WERI-Rb-1 (cell line): Measurements from ENCODE around the gene USHBP1.
A peak's percentile ranks its signal among the peaks of the same experiment; 100 is the strongest.

Source experiments
- DNase-seq: peaks from one replicate; pipeline ENCODE4 v3.0.0-alpha.2; 2020
- H3K27ac ChIP-seq: fragments of 250-450 bp; sonication (Bioruptor Pico); 2 replicates; pipeline ENCODE4 v1.5.1; 2020; ENCODE audit warnings: mild to moderate bottlenecking, moderate library complexity
- H3K27me3 ChIP-seq: fragments of 250-450 bp; sonication (Bioruptor Pico); 2 replicates; pipeline ENCODE4 v1.5.1; 2021; ENCODE audit warnings: mild to moderate bottlenecking, low read depth, moderate library complexity; ENCODE audit not compliant: insufficient read depth, severe bottlenecking
- H3K36me3 ChIP-seq: fragments of 250-450 bp; sonication (Bioruptor Pico); 2 replicates; pipeline ENCODE4 v1.5.1; 2020; ENCODE audit warnings: mild to moderate bottlenecking, moderate library complexity
- H3K4me3 ChIP-seq: 2 replicates; pipeline ENCODE4 v1.5.1; 2011; ENCODE audit warnings: low read depth, mild to moderate bottlenecking, control low read depth, low read length
- H3K9me3 ChIP-seq: fragments of 250-450 bp; sonication (Bioruptor Pico); 2 replicates; pipeline ENCODE4 v1.5.1; 2021; ENCODE audit warnings: mild to moderate bottlenecking, moderate library complexity; ENCODE audit not compliant: severe bottlenecking
- TF ChIP-seq, protein P1 (sequence below): IDR thresholded peaks from 2 replicates; pipeline ENCODE4 v1.5.1; 2011; ENCODE audit warnings: low read depth, mild to moderate bottlenecking, control low read depth, inconsistent platforms, low read length

The USHBP1 gene

DNA sequence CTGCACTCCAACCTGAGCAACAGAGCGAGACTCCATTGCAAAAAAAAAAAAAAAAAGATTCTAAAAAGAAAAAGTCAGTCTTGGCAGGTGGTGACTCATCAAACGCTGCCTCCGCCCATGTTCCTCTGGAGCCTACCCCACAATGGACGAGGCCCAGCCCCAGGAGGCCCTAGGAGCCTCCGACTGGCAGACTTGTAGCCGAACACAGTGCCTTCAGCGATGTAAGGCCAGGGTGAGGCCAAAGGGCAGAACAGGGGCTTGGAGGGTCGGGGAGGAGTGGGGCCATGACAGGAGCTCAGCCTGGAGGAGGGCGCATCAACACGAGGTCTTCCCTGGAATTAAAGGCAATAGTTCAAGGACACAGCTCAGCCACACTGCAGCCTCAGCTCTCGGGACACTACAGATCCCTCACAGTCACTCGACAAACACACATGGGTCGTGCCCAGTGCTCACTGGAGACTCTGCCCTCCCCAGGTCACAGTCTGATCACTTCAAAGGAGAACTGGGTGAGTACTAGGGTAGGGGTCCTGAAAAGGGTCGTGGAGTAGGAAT lies 44.3 kb downstream of the USHBP1 start:
- no peak for DNase-seq
- H3K27me3 ChIP-seq, result no peaks in the 10 kb centered on the region
- TF ChIP-seq, protein P1, sequence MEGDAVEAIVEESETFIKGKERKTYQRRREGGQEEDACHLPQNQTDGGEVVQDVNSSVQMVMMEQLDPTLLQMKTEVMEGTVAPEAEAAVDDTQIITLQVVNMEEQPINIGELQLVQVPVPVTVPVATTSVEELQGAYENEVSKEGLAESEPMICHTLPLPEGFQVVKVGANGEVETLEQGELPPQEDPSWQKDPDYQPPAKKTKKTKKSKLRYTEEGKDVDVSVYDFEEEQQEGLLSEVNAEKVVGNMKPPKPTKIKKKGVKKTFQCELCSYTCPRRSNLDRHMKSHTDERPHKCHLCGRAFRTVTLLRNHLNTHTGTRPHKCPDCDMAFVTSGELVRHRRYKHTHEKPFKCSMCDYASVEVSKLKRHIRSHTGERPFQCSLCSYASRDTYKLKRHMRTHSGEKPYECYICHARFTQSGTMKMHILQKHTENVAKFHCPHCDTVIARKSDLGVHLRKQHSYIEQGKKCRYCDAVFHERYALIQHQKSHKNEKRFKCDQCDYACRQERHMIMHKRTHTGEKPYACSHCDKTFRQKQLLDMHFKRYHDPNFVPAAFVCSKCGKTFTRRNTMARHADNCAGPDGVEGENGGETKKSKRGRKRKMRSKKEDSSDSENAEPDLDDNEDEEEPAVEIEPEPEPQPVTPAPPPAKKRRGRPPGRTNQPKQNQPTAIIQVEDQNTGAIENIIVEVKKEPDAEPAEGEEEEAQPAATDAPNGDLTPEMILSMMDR, result no peak
- no peak overlapping the region for H3K27ac ChIP-seq
- H3K4me3 ChIP-seq, result no peak overlapping the region
- peaks cover 13% of the 10 kb centered on the region for H3K36me3 ChIP-seq
- no peaks in the 10 kb centered on the region for H3K9me3 ChIP-seq

DNA sequence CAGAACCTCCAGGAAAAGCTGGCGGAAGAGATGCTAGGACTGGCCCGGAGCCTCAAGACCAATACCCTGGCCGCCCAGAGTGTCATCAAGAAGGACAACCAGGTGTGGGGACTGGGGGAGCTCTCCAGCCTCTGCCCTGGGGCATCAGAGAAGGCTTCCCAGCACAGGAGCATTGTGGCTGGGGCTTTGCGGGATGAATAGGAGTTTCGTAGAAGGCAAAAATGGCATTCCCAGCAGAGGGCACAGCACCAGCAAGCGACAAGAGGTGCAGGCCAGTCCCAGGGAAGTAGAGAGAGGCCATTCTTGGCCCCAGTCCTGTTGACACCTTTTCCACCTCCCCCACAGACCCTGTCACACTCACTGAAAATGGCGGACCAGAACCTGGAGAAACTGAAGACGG lies 45.3 kb downstream of the USHBP1 start:
- H3K9me3 ChIP-seq, result no peaks in the 10 kb centered on the region
- TF ChIP-seq, protein P1, result no peak
- no peak overlapping the region for H3K4me3 ChIP-seq
- H3K27ac ChIP-seq, result no peak overlapping the region
- no peak for DNase-seq
- H3K27me3 ChIP-seq, result no peaks in the 10 kb centered on the region
- peaks cover 13% of the 10 kb centered on the region for H3K36me3 ChIP-seq

DNA sequence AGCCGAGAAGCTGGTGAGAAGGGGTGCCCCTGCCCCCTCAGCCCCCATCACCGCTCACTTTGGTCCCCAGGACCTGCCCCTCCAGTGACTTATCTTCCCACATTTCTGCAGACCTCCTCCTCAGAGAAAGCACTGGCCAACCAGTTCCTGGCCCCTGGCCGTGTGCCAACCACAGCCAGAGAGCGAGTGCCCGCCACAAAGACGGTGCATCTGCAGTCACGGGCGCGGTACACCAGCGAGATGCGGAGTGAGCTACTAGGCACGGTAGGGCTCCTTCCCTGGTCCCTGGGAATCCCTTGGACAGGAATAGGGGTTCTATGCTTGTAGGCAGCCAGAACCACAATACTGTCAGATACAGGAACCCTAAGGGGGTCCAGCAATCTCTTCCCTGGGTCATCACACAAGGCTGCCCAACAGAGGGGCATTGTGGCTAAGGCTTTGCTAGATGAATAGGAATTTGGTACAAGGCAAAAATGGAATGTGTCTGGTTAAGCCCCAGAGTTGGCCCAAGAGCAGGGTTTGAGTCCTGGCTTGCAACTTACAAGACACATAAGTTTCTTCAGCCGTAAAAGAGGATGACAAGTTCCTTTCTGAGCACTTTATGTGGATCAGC lies 48.4 kb downstream of the USHBP1 start:
- DNase-seq, result no peak
- Histone ChIP-seq H3K36me3 (peaks cover 24% of the 10 kb centered on the region), H3K4me3 (no peak overlapping the region), H3K27ac (no peak overlapping the region), H3K9me3 (no peaks in the 10 kb centered on the region), H3K27me3 (no peaks in the 10 kb centered on the region)
- TF ChIP-seq, protein P1, result no peak

GRCh38 chr19:17215127-17215971 lies 49.2 kb downstream of the USHBP1 start, which contains the start of gene USE1:
Gene USE1 (plus strand): TSS chr19:17215357. CDS start chr19:17215406, 49 bp downstream.
- no peaks in the 10 kb centered on the region for H3K9me3 ChIP-seq
- DNase-seq, result peak; percentile 89
- peaks cover 25% of the 10 kb centered on the region for H3K36me3 ChIP-seq
- no peaks in the 10 kb centered on the region for H3K27me3 ChIP-seq
- H3K27ac ChIP-seq, result peak within 1 kb of the TSS; percentile 96
- peak within 1 kb of the TSS; percentile 61 for H3K4me3 ChIP-seq
- TF ChIP-seq, protein P1, result no peak

DNA sequence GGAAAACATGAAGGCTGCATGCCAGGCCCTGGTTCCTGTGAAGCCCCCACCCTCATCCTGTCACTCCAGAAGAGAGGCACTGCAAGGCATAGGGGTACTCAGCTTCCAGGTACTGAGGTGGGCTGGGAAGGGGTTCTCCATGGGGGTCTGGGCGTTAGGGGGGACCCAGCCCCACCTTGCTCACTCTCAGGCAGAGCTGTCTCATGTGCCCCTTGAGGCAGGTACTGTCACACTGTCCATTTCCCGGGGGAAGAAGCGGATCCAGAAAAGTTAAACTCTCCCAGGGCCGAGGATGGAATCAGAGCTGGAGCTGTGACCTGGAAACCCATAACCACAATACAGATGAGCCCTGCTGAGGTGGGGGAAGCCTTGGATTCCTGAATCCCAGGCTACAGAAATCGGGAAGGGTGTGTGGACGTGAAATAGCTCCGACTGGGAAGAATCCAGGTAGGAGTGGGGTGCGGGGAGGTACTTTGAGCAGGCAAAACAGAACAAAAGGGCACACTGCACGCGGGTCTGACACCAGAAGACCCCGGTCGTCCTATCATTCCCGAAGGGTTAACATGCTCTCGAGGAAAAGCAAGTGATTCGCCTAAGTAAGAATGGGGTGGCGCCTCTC lies 49.9 kb downstream of the USHBP1 start:
- H3K27me3 ChIP-seq, result no peaks in the 10 kb centered on the region
- peak overlapping the region; percentile 61 for H3K4me3 ChIP-seq
- DNase-seq, result no peak
- H3K36me3 ChIP-seq, result peaks cover 31% of the 10 kb centered on the region
- TF ChIP-seq, protein P1, result no peak
- H3K27ac ChIP-seq, result peak overlapping the region; percentile 96
- no peaks in the 10 kb centered on the region for H3K9me3 ChIP-seq
